Ishikawa (cell line): Measurements from ENCODE around the gene STMN1.
A peak's percentile ranks its signal among the peaks of the same experiment; 100 is the strongest.

Source experiments
- CEBPB ChIP-seq: IDR thresholded peaks from 2 replicates; pipeline ENCODE4 v1.6.1; 2012
- EP300 ChIP-seq: IDR thresholded peaks from 2 replicates; pipeline ENCODE4 v1.6.1; 2012; ENCODE audit warnings: borderline replicate concordance
- FOXM1 ChIP-seq: IDR thresholded peaks from 2 replicates; pipeline ENCODE4 v1.6.1; 2012; ENCODE audit warnings: low read depth, borderline replicate concordance
- MAX ChIP-seq: IDR thresholded peaks from 2 replicates; pipeline ENCODE4 v1.6.1; 2012
- NFIC ChIP-seq: IDR thresholded peaks from 2 replicates; pipeline ENCODE4 v1.6.1; 2012
- RAD21 ChIP-seq: IDR thresholded peaks from 2 replicates; pipeline ENCODE4 v1.6.1; 2012; ENCODE audit warnings: low read depth
- REST ChIP-seq: IDR thresholded peaks from 2 replicates; pipeline ENCODE4 v1.6.1; 2012; ENCODE audit warnings: low read depth, mild to moderate bottlenecking
- TAF1 ChIP-seq: IDR thresholded peaks from 2 replicates; pipeline ENCODE4 v1.6.1; 2012; ENCODE audit warnings: low read depth, mild to moderate bottlenecking
- TCF12 ChIP-seq: IDR thresholded peaks from 2 replicates; pipeline ENCODE4 v1.6.1; 2012; ENCODE audit warnings: low read depth
- TEAD4 ChIP-seq: IDR thresholded peaks from 2 replicates; pipeline ENCODE4 v1.6.1; 2012
- USF1 ChIP-seq: IDR thresholded peaks from 2 replicates; pipeline ENCODE4 v1.6.1; 2012
- YY1 ChIP-seq: IDR thresholded peaks from 2 replicates; pipeline ENCODE4 v1.6.1; 2012; ENCODE audit warnings: low read depth
- ZBTB7A ChIP-seq: IDR thresholded peaks from 2 replicates; pipeline ENCODE4 v1.6.1; 2012; ENCODE audit warnings: low read depth

- TF ChIP-seq TCF12 (no peak), REST (no peak), EP300 (no peak), CEBPB (0 out of 2 replicates have a peak, but pooled peaks have one; percentile 16), MAX (no peak), ZBTB7A (no peak), FOXM1 (no peak), YY1 (peak; percentile 61), TAF1 (no peak), USF1 (no peak), TEAD4 (no peak), RAD21 (peak; percentile 13; the same call in 1 of the 2 replicates), NFIC (no peak)
These were observed 1.1 kb downstream of the STMN1 start for GRCh38 chr1:25904943-25905679.
